H54 (cell line): Measurements from ENCODE around the gene ANP32D.
"Not testable (repeated sequence)": the region's sequence is repeated elsewhere in the genome, so short reads cannot be mapped to it uniquely, and the experiment has no call there.

Experiments
- DNase-seq: peaks from one replicate; pipeline ENCODE4 v3.0.0; 2011; ENCODE audit warnings: low spot score, mixed read lengths; ENCODE audit not compliant: insufficient read length
- FAIRE-seq: peaks from 3 replicates; lab custom pipeline; 2011; peaks lifted over from hg19 to GRCh38; lab: Jason Lieb, UNC
- POLR2A ChIP-seq: IDR thresholded peaks from 2 replicates; pipeline ENCODE4 v1.6.1; 2011; ENCODE audit warnings: low read depth, mild to moderate bottlenecking, low read length

ANP32D gene

GRCh38 chr12:48473061-48473460 lies 702 bp downstream of the ANP32D start:
- no peak for TF ChIP-seq POLR2A
- DNase-seq (no peak), FAIRE-seq (no peak)

- not testable (repeated sequence) for FAIRE-seq, DNase-seq
These were observed 2.1 kb downstream of the ANP32D start for GRCh38 chr12:48474497-48474896.

- DNase-seq: no peak
- FAIRE-seq: no peak
- TF ChIP-seq POLR2A: no peak
These were observed 9.8 kb downstream of the ANP32D start, which contains the start of gene C12orf54 for GRCh38 chr12:48482198-48482597. TSS of gene C12orf54 (plus strand) at chr12:48482498. CDS start at chr12:48483297, 799 bp downstream.

GRCh38 chr12:48482930-48483329 lies 10.6 kb downstream of the ANP32D start:
- no peak for TF ChIP-seq POLR2A

GRCh38 chr12:48486261-48486660 lies 13.9 kb downstream of the ANP32D start:
- no peak for TF ChIP-seq POLR2A
- no peak for FAIRE-seq
- no peak for DNase-seq

More at GRCh38 chr12:48482930-48483329, 10.6 kb downstream of the ANP32D start:
- DNase-seq (no peak), FAIRE-seq (no peak)

- no peak for DNase-seq
- no peak for TF ChIP-seq POLR2A
- FAIRE-seq: no peak
These were observed 14.3 kb downstream of the ANP32D start for GRCh38 chr12:48486679-48487078.

- FAIRE-seq: no peak
- DNase-seq: no peak
- no peak for TF ChIP-seq POLR2A
These were observed 16.7 kb downstream of the ANP32D start for GRCh38 chr12:48489012-48489411.

- FAIRE-seq, DNase-seq: not testable (repeated sequence)
These were observed 17.1 kb downstream of the ANP32D start for GRCh38 chr12:48489456-48489855.

GRCh38 chr12:48500281-48500680 lies 27.9 kb downstream of the ANP32D start:
- not testable (repeated sequence) for DNase-seq, FAIRE-seq

- DNase-seq, FAIRE-seq: not testable (repeated sequence)
These were observed 34.5 kb downstream of the ANP32D start for GRCh38 chr12:48506836-48507235.

- no peak for TF ChIP-seq POLR2A
- FAIRE-seq (no peak), DNase-seq (no peak)
These were observed 36.6 kb downstream of the ANP32D start for GRCh38 chr12:48508987-48509386.

- FAIRE-seq: no peak
- TF ChIP-seq POLR2A: no peak
- no peak for DNase-seq
These were observed 37.8 kb downstream of the ANP32D start for GRCh38 chr12:48510111-48510510.

GRCh38 chr12:48512855-48513254 lies 40.5 kb downstream of the ANP32D start:
- FAIRE-seq (no peak), DNase-seq (no peak)
- TF ChIP-seq POLR2A: no peak

GRCh38 chr12:48514728-48515127 lies 42.4 kb downstream of the ANP32D start:
- DNase-seq (no peak), FAIRE-seq (no peak)
- no peak for TF ChIP-seq POLR2A

GRCh38 chr12:48520381-48520780 lies 48.0 kb downstream of the ANP32D start:
- DNase-seq, FAIRE-seq: not testable (repeated sequence)
